ENCODE measurements around the gene NBL1.

- TF ChIP-seq CHD1 (IDR thresholded peaks at IDR 0.05; ENCODE audit: low read depth, low read length) (no peak), CTCF (conservative IDR thresholded peaks at IDR 0.05; ENCODE audit: low read depth, low read length) (no peak), RAD21 (IDR thresholded peaks at IDR 0.05; ENCODE audit: low read length) (no peak), FOS (IDR thresholded peaks at IDR 0.05; ENCODE audit: low read depth, low read length) (no peak), ELK1 (IDR thresholded peaks at IDR 0.05; ENCODE audit: borderline replicate concordance, low read depth, low read length) (no peak), POLR2A (IDR thresholded peaks at IDR 0.05; ENCODE audit: low read depth, low read length) (no peak), BHLHE40 (IDR thresholded peaks at IDR 0.05; ENCODE audit: low read depth, low read length) (no peak), MAFK (IDR thresholded peaks at IDR 0.05; ENCODE audit: low read depth, low read length) (no peak), SMC3 (IDR thresholded peaks at IDR 0.05; ENCODE audit: low read depth, low read length) (no peak), MXI1 (IDR thresholded peaks at IDR 0.05; ENCODE audit: borderline replicate concordance, low read depth, low read length) (no peak), USF2 (IDR thresholded peaks at IDR 0.05; ENCODE audit: low read depth, low read length) (no peak), CEBPB (IDR thresholded peaks at IDR 0.05; ENCODE audit: low read depth, low read length) (no peak)
Observed at GRCh38 chr1:19657511-19657910, 13.4 kb downstream of the NBL1 start.

Measured in IMR-90 (cell line).